HAP-1 (cell line): ENCODE measurements around the gene PADI6.

ENCODE experiments used
- DNase-seq, 2 experiments: peaks; one replicate each; pipeline ENCODE4 v3.0.0-alpha.2; 2016 to 2020; ENCODE audit warnings: low spot score in 2 of 2
- H3K27me3 ChIP-seq: fragments of 250-450 bp; sonication (Bioruptor Pico); 2 replicates; pipeline ENCODE4 v1.5.1; 2020; ENCODE audit warnings: low read depth, mild to moderate bottlenecking, moderate library complexity
- H3K36me3 ChIP-seq: fragments of 250-450 bp; sonication (Bioruptor Pico); replicated peaks from 2 replicates; pipeline ENCODE4 v1.5.1; 2020; ENCODE audit warnings: mild to moderate bottlenecking
- H3K4me1 ChIP-seq: fragments of 250-450 bp; sonication (Bioruptor Pico); 2 replicates; pipeline ENCODE4 v1.5.1; 2020; ENCODE audit warnings: mild to moderate bottlenecking
- H3K4me3 ChIP-seq: fragments of 250-450 bp; sonication (Bioruptor Pico); 2 replicates; pipeline ENCODE4 v1.5.1; 2020; ENCODE audit warnings: mild to moderate bottlenecking, moderate library complexity
- H3K9me3 ChIP-seq: fragments of 250-450 bp; sonication (Bioruptor Pico); 2 replicates; pipeline ENCODE4 v1.5.1; 2020; ENCODE audit warnings: mild to moderate bottlenecking, moderate library complexity
- in situ Hi-C: fragments of 300-500 bp; cut with MboI; formaldehyde crosslinking; loops from 3 replicates; pipeline ENCODE4 v1.14.3; 2020; ENCODE audit warnings: low sequenced_read_pairs, inconsistent platforms, mixed read lengths

PADI6 gene

GRCh38 chr1:17347769-17348592 lies 24.0 kb upstream of the PADI6 start:
- Histone ChIP-seq H3K4me1 (no peaks in the 10 kb centered on the region), H3K9me3 (peaks cover 2% of the 10 kb centered on the region; the same call in 1 of the 2 replicates), H3K36me3 (no peaks in the 10 kb centered on the region), H3K27me3 (no peaks in the 10 kb centered on the region; the same call in 1 of the 2 replicates), H3K4me3 (no peak overlapping the region)
- no peak for DNase-seq
- in situ Hi-C loops = no loop called here

- Histone ChIP-seq H3K9me3 (peaks cover under 1% of the 10 kb centered on the region; the same call in 1 of the 2 replicates), H3K27me3 (no peaks in the 10 kb centered on the region; the same call in 1 of the 2 replicates), H3K4me3 (no peak overlapping the region), H3K36me3 (no peaks in the 10 kb centered on the region), H3K4me1 (no peaks in the 10 kb centered on the region)
- in situ Hi-C loops = no loop called here
- DNase-seq = no peak
Observed at GRCh38 chr1:17348593-17349234, 23.3 kb upstream of the PADI6 start.

- in situ Hi-C loops = no loop called here
- H3K36me3 ChIP-seq = no peaks in the 10 kb centered on the region
- no peaks in the 10 kb centered on the region; the same call in 1 of the 2 replicates for H3K27me3 ChIP-seq
- H3K4me1 ChIP-seq = no peaks in the 10 kb centered on the region
- no peaks in the 10 kb centered on the region for H3K9me3 ChIP-seq
- no peak overlapping the region for H3K4me3 ChIP-seq
- DNase-seq = no peak
Observed at GRCh38 chr1:17350083-17350482, 21.9 kb upstream of the PADI6 start.

- DNase-seq = no peak
- no peak overlapping the region for H3K4me3 ChIP-seq
- H3K9me3 ChIP-seq = no peaks in the 10 kb centered on the region
- H3K4me1 ChIP-seq = no peaks in the 10 kb centered on the region
- H3K27me3 ChIP-seq = no peaks in the 10 kb centered on the region; the same call in 1 of the 2 replicates
- no peaks in the 10 kb centered on the region for H3K36me3 ChIP-seq
- in situ Hi-C loops = no loop called here
Observed at GRCh38 chr1:17350928-17351446, 21.0 kb upstream of the PADI6 start.

- Histone ChIP-seq H3K27me3 (no peaks in the 10 kb centered on the region; the same call in 1 of the 2 replicates), H3K9me3 (no peaks in the 10 kb centered on the region), H3K4me3 (no peak overlapping the region), H3K36me3 (no peaks in the 10 kb centered on the region), H3K4me1 (no peaks in the 10 kb centered on the region)
- in situ Hi-C loops = no loop called here
- no peak for DNase-seq
Observed at GRCh38 chr1:17351598-17352324, 20.2 kb upstream of the PADI6 start.

- H3K27me3 ChIP-seq = no peaks in the 10 kb centered on the region; the same call in 1 of the 2 replicates
- no peaks in the 10 kb centered on the region for H3K36me3 ChIP-seq
- DNase-seq = no peak
- H3K4me1 ChIP-seq = no peaks in the 10 kb centered on the region
- no peak overlapping the region for H3K4me3 ChIP-seq
- in situ Hi-C loops = no loop called here
- H3K9me3 ChIP-seq = no peaks in the 10 kb centered on the region
Observed at GRCh38 chr1:17352419-17352909, 19.5 kb upstream of the PADI6 start.

GRCh38 chr1:17355898-17356297 lies 16.1 kb upstream of the PADI6 start:
- in situ Hi-C loops = no loop called here
- H3K27me3 ChIP-seq = no peaks in the 10 kb centered on the region; the same call in 1 of the 2 replicates

GRCh38 chr1:17356387-17357026 lies 15.5 kb upstream of the PADI6 start:
- no peak overlapping the region for H3K4me3 ChIP-seq
- in situ Hi-C loops = no loop called here
- H3K36me3 ChIP-seq = no peaks in the 10 kb centered on the region
- H3K27me3 ChIP-seq = no peaks in the 10 kb centered on the region; the same call in 1 of the 2 replicates
- H3K4me1 ChIP-seq = no peaks in the 10 kb centered on the region
- no peaks in the 10 kb centered on the region for H3K9me3 ChIP-seq
- no peak for DNase-seq

More at GRCh38 chr1:17355898-17356297, 16.1 kb upstream of the PADI6 start:
- no peak for DNase-seq
- no peak overlapping the region for H3K4me3 ChIP-seq
- H3K36me3 ChIP-seq = no peaks in the 10 kb centered on the region
- no peaks in the 10 kb centered on the region for H3K4me1 ChIP-seq
- no peaks in the 10 kb centered on the region for H3K9me3 ChIP-seq

- in situ Hi-C loops = no loop called here
Observed at GRCh38 chr1:17358557-17358956, 13.4 kb upstream of the PADI6 start.

GRCh38 chr1:17359031-17359430 lies 13.0 kb upstream of the PADI6 start:
- in situ Hi-C loops = no loop called here
- no peaks in the 10 kb centered on the region for H3K36me3 ChIP-seq
- no peaks in the 10 kb centered on the region for H3K4me1 ChIP-seq
- no peak for DNase-seq
- no peak overlapping the region for H3K4me3 ChIP-seq
- no peaks in the 10 kb centered on the region for H3K9me3 ChIP-seq
- H3K27me3 ChIP-seq = no peaks in the 10 kb centered on the region

More at GRCh38 chr1:17358557-17358956, 13.4 kb upstream of the PADI6 start:
- no peaks in the 10 kb centered on the region for H3K4me1 ChIP-seq
- DNase-seq = no peak
- H3K36me3 ChIP-seq = no peaks in the 10 kb centered on the region
- no peak overlapping the region for H3K4me3 ChIP-seq
- no peaks in the 10 kb centered on the region for H3K9me3 ChIP-seq
- H3K27me3 ChIP-seq = no peaks in the 10 kb centered on the region

- Histone ChIP-seq H3K27me3 (no peaks in the 10 kb centered on the region), H3K4me1 (no peaks in the 10 kb centered on the region), H3K36me3 (no peaks in the 10 kb centered on the region), H3K4me3 (no peak overlapping the region), H3K9me3 (peaks cover 3% of the 10 kb centered on the region; the same call in 1 of the 2 replicates)
- DNase-seq = no peak
- in situ Hi-C loops = no loop called here
Observed at GRCh38 chr1:17359808-17360207, 12.2 kb upstream of the PADI6 start.

GRCh38 chr1:17360272-17360956 lies 11.6 kb upstream of the PADI6 start:
- no peak overlapping the region for H3K4me3 ChIP-seq
- H3K36me3 ChIP-seq = no peaks in the 10 kb centered on the region
- no peaks in the 10 kb centered on the region for H3K4me1 ChIP-seq
- DNase-seq = no peak
- in situ Hi-C loops = no loop called here
- H3K9me3 ChIP-seq = peaks cover 3% of the 10 kb centered on the region; the same call in 1 of the 2 replicates
- H3K27me3 ChIP-seq = no peaks in the 10 kb centered on the region
